ENCODE measurements around the gene GNPDA1.

The GNPDA1 gene

DNA sequence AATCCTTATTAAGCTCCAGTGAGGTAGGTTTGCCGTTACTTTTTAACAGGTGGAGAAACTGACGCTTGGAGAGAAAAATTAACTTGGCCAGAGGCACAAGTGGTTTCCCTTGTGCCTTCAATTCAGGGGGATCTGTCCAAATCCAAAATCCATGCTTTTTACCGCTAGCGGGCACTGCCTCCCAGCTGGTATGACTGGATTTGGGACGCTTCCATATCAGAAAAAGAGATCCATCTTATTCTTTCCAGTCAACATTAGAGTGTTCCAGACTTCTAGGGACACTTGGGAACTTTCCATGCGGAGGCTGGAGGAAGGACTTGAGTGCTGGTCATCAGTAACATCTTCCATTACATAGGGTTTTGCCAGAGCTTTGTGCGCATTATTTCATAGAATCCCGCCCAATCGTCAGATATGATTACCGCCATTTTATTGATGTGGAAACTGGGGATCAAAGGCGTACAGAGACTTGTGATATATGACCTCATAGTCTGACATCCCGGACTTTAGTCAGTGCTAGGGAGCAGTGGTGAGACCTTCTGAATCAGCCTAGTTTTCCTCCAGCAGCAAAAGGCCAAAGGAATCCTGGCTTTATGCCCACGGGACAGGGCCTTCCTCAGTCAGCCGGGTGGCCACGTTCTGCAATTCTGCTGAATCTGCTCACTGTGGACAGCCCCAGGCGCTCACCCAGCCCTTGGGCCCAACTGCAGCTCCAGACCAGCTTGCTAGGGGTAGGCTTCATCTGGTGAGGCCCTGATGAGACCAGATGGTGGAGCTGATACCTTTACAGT, 1.1 kb upstream of the GNPDA1 start:
- no peak for TF ChIP-seq SIN3A (IDR thresholded peaks at IDR 0.05; ENCODE audit: borderline replicate concordance, insufficient read depth, low read length)
- no peak for TF ChIP-seq FOXP2 (optimal IDR thresholded peaks at IDR 0.05; ENCODE audit: borderline replicate concordance, extremely low read depth, extremely low read length, insufficient read depth)
- TF ChIP-seq TAF1 (IDR thresholded peaks at IDR 0.05; ENCODE audit: borderline replicate concordance, insufficient read depth, low read length) = no peak
- TF ChIP-seq, protein P1, sequence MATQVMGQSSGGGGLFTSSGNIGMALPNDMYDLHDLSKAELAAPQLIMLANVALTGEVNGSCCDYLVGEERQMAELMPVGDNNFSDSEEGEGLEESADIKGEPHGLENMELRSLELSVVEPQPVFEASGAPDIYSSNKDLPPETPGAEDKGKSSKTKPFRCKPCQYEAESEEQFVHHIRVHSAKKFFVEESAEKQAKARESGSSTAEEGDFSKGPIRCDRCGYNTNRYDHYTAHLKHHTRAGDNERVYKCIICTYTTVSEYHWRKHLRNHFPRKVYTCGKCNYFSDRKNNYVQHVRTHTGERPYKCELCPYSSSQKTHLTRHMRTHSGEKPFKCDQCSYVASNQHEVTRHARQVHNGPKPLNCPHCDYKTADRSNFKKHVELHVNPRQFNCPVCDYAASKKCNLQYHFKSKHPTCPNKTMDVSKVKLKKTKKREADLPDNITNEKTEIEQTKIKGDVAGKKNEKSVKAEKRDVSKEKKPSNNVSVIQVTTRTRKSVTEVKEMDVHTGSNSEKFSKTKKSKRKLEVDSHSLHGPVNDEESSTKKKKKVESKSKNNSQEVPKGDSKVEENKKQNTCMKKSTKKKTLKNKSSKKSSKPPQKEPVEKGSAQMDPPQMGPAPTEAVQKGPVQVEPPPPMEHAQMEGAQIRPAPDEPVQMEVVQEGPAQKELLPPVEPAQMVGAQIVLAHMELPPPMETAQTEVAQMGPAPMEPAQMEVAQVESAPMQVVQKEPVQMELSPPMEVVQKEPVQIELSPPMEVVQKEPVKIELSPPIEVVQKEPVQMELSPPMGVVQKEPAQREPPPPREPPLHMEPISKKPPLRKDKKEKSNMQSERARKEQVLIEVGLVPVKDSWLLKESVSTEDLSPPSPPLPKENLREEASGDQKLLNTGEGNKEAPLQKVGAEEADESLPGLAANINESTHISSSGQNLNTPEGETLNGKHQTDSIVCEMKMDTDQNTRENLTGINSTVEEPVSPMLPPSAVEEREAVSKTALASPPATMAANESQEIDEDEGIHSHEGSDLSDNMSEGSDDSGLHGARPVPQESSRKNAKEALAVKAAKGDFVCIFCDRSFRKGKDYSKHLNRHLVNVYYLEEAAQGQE (IDR thresholded peaks at IDR 0.05; ENCODE audit: insufficient read depth in 1 of 2, low read depth in 2 of 2, low read length in 2 of 2) = no peak
- no peak for TF ChIP-seq POLR2AphosphoS5 (IDR thresholded peaks at IDR 0.05; ENCODE audit: low read depth, low read length)

DNA sequence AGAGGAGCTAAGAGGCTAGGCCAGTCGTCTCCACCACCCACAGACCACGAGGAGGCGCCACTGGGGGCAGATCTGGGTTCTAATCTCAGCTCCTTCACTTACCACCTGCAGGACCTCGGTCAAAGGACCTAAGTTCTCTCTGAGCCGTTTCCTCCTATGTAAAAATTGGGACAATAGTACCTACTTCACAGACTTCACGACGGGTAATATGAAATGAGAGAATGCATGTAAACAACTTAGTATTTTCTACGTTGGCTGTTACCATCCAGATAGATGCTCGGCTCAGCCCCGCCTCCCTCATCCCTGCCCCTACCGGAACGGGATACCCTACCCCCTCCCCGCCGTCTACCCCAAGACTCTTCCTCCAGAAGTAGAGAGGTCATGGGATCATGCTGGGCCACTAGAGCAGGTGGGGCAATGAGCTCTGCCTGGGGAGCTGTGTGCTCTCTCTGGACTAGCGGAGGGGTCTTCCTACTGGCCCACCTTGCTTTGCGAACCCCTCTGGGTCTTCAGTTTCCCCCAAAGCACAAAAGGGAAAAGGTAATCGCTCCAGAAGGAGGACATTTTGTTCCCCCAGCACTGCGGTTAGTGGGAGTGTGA, 541 bp downstream of the GNPDA1 start:
- no peak for TF ChIP-seq SIN3A (IDR thresholded peaks at IDR 0.05; ENCODE audit: borderline replicate concordance, insufficient read depth, low read length)
- TF ChIP-seq TAF1 (IDR thresholded peaks at IDR 0.05; ENCODE audit: borderline replicate concordance, insufficient read depth, low read length) = no peak
- TF ChIP-seq FOXP2 (optimal IDR thresholded peaks at IDR 0.05; ENCODE audit: borderline replicate concordance, extremely low read depth, extremely low read length, insufficient read depth) = no peak
- TF ChIP-seq POLR2AphosphoS5 (IDR thresholded peaks at IDR 0.05; ENCODE audit: low read depth, low read length) = no peak
- TF ChIP-seq, protein P1 (IDR thresholded peaks at IDR 0.05; ENCODE audit: insufficient read depth in 1 of 2, low read depth in 2 of 2, low read length in 2 of 2) = no peak

DNA sequence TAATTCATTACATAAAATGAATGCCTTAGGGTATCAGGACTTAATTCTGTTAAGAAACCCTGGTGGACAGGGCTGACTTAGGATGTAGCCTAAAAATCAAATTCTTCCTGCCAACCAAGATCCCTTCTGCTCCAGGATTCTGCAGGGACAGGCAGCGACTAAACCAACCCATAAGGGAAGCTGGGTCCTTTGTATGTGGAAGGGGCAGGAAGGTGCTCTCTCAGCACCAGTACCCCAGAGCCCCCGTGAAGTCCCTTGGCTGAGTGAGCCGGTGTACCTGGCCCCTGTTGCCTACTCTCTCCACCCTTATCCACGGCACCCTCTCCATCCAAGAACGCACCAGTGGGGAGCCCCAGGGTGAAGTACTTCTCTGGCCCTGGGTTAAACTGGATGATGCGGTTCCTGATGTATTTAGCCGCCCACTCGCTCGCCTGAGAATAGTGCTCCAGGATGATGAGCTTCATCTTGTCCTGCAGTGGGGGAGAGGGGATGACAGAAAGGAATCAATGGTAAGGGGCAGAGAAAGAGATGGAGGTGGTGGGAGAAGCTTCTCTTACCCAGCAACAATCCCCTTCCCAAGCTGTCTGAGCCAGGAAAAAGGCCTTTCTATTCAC, 1.1 kb downstream of the GNPDA1 start:
- TF ChIP-seq, protein P1 (IDR thresholded peaks at IDR 0.05; ENCODE audit: insufficient read depth in 1 of 2, low read depth in 2 of 2, low read length in 2 of 2) = no peak
- TF ChIP-seq SIN3A (IDR thresholded peaks at IDR 0.05; ENCODE audit: borderline replicate concordance, insufficient read depth, low read length) (no peak), FOXP2 (optimal IDR thresholded peaks at IDR 0.05; ENCODE audit: borderline replicate concordance, extremely low read depth, extremely low read length, insufficient read depth) (no peak), TAF1 (IDR thresholded peaks at IDR 0.05; ENCODE audit: borderline replicate concordance, insufficient read depth, low read length) (no peak), POLR2AphosphoS5 (IDR thresholded peaks at IDR 0.05; ENCODE audit: low read depth, low read length) (no peak)

DNA sequence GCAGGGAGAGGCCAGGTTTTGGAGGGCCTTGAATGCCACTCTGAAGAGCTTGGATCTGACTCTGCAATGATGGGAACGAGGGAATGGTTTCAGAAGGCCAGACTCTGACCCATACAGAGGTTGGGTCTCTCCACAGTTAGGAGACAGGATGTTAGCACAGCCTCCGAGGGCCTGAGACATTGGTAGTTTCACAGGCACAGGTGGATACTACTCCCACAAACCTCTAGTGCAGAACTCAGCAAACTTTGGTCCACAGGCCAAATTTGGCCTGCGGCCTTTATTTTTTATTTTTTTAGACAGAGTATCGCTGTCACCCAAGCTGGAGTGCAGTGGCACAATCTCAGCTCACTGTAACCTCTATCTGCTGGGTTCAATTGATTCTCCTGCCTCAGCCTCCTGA, 2.9 kb downstream of the GNPDA1 start:
- TF ChIP-seq FOXP2 (optimal IDR thresholded peaks at IDR 0.05; ENCODE audit: borderline replicate concordance, extremely low read depth, extremely low read length, insufficient read depth) (no peak), SIN3A (IDR thresholded peaks at IDR 0.05; ENCODE audit: borderline replicate concordance, insufficient read depth, low read length) (no peak), TAF1 (IDR thresholded peaks at IDR 0.05; ENCODE audit: borderline replicate concordance, insufficient read depth, low read length) (no peak), POLR2AphosphoS5 (IDR thresholded peaks at IDR 0.05; ENCODE audit: low read depth, low read length) (no peak)
- TF ChIP-seq, protein P1 (IDR thresholded peaks at IDR 0.05; ENCODE audit: insufficient read depth in 1 of 2, low read depth in 2 of 2, low read length in 2 of 2) = no peak

Measured in PFSK-1 (cell line).